Stimulated activated CD8-positive, alpha-beta memory T cell treated with anti-CD3 and anti-CD28 coated beads, Interleukin-4, amount 100 ng/mL, for 4 hours (primary cell): ENCODE data around the gene ZNF700.
"Not testable (repeated sequence)": the region's sequence is repeated elsewhere in the genome, so short reads cannot be mapped to it uniquely, and the experiment has no call there.

Experiments used
- DNase-seq, 2 donors: peaks; one replicate each; pipeline ENCODE4 v3.0.0-alpha.2; 2020; ENCODE audit warnings: low read depth in 2 of 2, low spot score in 1 of 2

ZNF700 gene

GRCh38 chr19:11924886-11925650, at the start of gene ZNF700:
ZNF700 (plus strand) TSS chr19:11925107; CDS start chr19:11925211, 104 bp downstream.
- DNase-seq = peak; percentile 85 to 87

DNA sequence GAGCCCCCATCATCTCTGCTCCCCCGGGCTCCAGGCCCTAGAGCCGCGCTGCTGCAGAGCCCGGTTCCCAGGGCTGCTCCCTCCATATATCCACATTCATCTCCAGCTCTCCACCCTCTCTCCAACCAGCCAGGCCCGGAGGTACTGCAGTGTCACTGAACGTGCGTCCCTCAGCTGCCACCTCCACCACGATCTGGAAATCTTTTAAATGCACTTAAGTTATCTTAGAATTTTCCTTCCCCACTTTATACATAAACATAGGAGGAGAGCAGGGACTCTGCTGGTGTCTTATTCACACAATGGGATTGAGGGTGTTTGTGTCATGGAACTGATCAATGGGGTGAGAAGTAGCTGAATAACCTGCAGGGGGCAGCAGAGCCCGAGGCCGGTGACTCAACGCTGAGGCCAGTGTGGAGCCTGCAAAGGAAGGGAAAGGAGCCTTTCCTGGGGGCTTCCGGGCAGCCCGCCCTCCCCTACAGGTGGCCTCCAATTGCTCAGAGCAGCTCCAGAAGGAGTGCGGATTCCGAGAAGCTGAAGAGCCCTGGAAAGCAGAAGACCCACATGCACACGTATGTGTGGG, 45.1 kb upstream of the ZNF700 start:
- not testable (repeated sequence) for DNase-seq

DNA sequence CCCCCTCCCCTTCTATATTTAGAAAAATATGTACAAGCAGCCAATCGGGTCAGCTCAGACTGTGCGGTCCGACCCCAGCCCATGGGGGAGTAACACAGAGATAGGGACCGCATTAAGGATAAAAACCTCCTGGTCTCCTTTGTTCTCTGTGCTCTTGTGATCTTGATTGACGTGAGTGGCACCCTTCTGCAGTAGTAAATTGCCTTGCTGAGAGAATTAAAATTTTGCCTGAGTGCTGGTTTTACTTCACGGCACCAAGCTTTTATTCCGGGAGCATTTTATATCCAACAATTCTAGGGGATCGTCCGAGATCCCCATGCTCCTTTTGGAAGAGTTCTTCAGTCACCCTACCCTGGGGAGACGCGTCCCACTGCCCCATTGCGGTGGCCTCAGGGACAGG, 44.3 kb upstream of the ZNF700 start:
- DNase-seq = no peak

DNA sequence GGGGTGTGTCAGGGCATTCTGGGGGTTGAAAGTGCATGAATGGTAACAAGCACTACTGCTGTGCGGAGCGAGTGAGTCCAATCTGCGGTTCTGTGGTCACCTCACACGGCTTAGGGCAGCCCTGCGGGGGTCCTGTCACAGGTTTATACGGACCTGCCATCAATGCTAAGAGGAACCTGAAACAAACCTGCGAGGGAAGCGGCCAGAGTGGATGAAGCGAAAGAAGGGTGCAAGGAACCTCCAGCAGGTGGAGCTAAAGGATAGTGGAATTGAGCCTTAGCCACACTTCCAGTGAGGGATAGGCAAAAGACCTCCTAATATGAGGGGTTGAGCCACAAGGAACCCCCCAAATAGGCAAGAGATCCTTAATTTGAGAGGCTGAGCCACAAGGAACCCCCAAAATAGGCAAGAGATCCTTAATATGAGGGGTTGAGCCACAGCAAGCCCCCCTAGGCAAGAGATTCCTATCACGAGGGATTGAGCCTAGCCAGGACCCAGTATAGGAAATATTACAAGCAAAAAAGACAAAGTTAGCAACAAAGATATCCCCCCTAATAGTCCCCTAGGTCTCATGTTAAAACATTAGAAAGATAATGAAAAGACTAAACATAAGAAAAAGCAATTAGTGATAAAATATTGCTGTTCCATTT, 43.6 kb upstream of the ZNF700 start:
- peak; percentile 29 to 31 for DNase-seq

- no peak for DNase-seq
Measured at GRCh38 chr19:11882606-11883005, 42.3 kb upstream of the ZNF700 start.

DNA sequence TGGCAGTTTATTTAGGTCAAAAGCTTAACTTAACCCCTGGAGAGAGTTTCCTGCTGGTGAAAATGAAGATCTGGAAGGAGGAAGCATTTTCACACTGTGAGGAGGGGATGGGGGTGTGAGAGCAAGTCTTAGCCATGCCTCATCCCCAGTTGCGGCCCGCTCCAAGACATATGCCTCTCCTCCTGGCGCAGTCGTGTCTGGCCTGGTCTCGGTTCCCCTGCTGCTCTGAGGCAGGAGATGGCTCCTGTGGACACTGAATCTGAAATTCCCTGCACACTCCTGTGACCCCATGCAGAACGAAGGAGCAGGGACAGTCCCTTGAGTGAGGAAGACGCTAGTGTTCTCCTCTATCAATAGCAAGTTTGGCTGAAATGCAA, 37.7 kb upstream of the ZNF700 start:
- DNase-seq = no peak

DNA sequence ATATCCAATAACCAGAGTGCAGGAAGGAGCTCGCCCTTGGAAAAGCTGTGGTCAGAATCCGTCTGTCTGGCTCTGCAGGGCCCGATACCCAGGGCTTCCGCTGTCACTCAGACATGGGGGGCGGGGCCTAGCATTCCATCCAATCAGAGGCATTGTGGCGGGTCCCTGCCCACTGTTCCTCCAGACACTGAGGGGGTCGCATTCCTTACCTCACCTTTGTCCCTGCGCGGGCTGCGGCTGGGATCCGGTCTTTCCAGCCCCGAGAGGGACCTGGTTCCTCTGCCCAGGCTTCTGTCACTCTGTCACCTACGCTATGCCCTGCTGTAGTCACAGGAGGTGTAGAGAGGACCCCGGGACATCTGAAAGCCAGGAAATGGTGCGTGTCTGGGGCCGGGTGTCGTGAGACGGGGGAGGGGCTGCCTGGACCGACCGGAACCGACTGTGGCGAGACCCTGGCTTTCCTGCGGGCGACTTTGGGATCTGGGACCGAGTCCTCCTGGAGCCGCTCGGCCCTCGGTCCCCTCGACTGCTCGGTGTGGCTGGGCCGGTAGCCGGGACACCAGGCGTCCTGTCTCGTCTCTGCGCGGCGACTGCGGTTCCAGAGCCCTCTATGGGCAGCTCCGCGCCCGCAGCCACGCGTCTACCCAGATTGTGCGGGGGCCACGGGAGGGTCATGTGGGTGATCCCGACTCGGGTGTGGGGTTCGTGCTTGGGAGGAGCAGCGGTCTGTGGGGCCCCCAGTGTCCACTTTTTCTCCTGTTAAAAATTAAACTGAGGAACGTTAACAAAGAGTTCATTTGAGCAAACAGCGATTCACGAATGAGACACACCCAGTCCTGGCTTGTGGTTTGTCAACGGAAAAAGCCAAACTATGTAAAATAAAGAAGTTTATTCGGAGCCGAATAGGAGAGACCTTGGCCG, 37.0 kb upstream of the ZNF700 start, which contains the start of gene ZNF69:
ZNF69 (plus strand) TSS at position 172 of the 921 bp plus-strand sequence; CDS start at position 314, 142 bp downstream.
- peak; percentile 26 to 41 for DNase-seq

- DNase-seq = not testable (repeated sequence)
Measured at GRCh38 chr19:11889901-11890300, 35.0 kb upstream of the ZNF700 start.

- DNase-seq = no peak
Measured at GRCh38 chr19:11890634-11891033, 34.3 kb upstream of the ZNF700 start.

GRCh38 chr19:11894851-11895250, 30.1 kb upstream of the ZNF700 start:
- DNase-seq = no peak

DNA sequence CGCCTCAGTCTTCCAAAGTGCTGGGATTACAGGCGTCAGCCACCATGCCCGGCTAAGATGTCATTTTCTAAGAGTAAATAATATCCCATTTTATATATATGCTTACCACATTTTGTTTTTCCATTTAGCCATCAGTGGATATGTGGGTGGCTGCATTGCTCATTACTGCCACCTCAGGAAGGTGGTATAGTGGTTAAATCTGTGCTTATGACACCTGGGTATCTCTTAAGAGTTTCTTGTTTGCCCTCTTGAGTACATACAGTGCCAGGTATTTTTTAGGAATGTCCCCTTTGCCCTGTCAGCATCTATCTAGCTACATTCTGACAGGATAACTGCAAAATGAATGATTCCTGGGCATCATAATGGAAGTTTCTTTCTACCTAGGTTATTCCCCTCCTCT, 22.7 kb upstream of the ZNF700 start:
- DNase-seq = no peak

- DNase-seq = no peak
Measured at GRCh38 chr19:11905928-11906327, 19.0 kb upstream of the ZNF700 start.

DNA sequence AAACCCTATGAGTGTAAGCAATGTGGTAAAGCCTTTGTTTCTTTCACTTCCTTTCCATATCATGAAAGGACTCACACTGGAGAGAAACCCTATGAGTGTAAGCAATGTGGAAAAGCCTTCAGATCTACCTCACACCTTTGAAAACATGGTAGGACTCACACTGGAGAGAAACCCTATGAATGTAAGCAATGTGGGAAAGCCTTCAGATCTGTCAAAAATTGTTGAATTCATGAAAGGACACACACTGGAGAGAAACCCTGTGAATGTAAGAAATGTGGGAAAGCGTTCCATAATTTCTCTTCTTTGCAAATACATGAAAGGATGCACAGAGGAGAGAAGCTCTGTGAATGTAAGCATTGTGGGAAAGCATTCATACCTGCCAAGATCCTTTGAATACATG, 13.0 kb upstream of the ZNF700 start:
- DNase-seq = not testable (repeated sequence)

DNA sequence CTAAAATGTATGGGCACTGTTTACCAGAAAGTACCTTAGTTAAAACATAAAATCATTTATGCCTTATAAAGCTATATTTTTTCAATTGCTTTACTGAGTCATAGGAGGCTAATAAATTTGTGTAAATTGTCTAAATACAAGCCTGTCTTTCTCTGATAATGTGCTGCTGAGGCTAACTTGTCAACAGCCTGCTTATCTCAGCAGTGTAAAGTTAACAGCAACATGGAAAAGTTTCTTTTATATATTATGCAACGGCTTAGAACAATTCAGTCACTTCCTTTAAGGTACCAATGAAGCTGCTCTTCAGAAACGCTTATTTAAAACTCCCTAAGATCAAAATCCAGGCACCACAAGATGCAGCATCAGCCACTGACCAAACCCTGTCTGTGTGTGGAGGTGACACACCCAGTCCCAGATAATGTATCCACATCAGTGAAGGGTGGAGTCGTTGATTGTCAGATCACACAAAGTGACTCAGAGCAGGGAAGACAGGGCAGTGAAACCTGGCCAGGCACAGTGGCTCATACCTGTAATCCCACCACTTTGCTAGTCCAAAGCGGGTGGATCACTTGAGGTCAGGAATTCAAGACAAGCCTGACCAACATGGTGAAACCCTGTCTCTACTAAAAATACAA, 10.4 kb upstream of the ZNF700 start:
- not testable (repeated sequence) for DNase-seq

GRCh38 chr19:11921852-11922495, 2.9 kb upstream of the ZNF700 start:
- no peak for DNase-seq

DNA sequence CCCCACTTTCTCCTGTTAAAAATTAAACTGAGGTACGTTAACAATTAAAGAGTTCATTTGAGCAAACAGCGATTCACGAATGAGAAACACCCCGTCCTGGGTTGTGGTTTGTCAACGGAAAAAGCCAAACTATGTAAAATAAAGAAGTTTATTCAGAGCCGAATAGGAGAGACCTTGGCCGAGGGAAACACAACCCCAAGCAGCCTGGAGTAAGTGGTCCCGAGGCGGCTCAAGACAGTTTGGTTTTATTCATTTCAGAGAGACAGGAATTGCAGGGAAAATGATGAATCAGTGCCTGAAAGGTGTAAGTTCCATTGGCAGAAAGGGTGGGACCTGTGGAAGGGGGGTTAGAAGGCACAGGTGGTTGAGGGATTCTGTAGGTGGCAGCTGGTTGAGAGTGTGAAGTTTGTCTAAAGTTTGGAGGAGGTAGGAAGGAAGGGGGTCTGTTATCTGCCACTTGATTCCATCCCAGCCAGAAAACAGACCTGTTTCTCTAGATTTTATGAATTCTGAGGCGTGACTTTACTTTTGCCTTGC, 812 bp downstream of the ZNF700 start:
- not testable (repeated sequence) for DNase-seq

- DNase-seq = no peak
Measured at GRCh38 chr19:11927227-11927626, 2.3 kb downstream of the ZNF700 start.

GRCh38 chr19:11931051-11931450, 6.1 kb downstream of the ZNF700 start:
- DNase-seq = no peak

- DNase-seq = no peak
Measured at GRCh38 chr19:11931513-11931912, 6.6 kb downstream of the ZNF700 start.

DNA sequence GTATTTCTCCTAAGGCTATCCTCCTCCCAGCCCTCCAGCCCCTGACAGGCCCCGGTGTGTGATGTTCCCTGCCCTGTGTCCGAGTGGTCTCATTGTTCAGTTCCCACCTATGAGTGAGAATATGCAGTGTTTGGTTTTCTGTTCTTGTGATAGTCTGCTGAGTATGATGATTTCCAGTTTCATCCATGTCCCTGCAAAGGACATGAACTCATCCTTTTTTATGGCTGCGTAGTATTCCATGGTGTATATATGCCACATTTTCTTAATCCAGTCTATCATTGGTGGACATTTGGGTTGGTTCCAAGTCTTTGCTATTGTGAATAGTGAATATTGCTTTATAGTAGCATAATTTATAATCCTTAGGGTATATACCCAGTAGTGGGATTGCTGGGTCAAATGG, 10.9 kb downstream of the ZNF700 start:
- not testable (repeated sequence) for DNase-seq
